ENCODE data around the gene KLHL21. TPM values are rescaled to one million over a fixed set of nuclear protein-coding genes. Genes with fewer than 3 reads are reported as not detected.
A peak's percentile ranks its signal among the peaks of the same experiment; 100 is the strongest.
"Not testable (repeated sequence)": the region's sequence is repeated elsewhere in the genome, so short reads cannot be mapped to it uniquely, and the experiment has no call there.

KLHL21 gene
- total RNA-seq, 1 experiment from 2014 or later, result 44.3 TPM

GRCh38 chr1:6572653-6573383, 29.9 kb downstream of the KLHL21 start:
- in situ Hi-C loops (cut with HindIII; ENCODE audit: low sequenced_read_pairs), result no loop called here
- no peak for DNase-seq (ENCODE audit: low spot score)

- DNase-seq (ENCODE audit: low spot score), result no peak
- in situ Hi-C loops (cut with HindIII; ENCODE audit: low sequenced_read_pairs), result no loop called here
Observed at GRCh38 chr1:6570987-6571386, 31.7 kb downstream of the KLHL21 start.

DNA sequence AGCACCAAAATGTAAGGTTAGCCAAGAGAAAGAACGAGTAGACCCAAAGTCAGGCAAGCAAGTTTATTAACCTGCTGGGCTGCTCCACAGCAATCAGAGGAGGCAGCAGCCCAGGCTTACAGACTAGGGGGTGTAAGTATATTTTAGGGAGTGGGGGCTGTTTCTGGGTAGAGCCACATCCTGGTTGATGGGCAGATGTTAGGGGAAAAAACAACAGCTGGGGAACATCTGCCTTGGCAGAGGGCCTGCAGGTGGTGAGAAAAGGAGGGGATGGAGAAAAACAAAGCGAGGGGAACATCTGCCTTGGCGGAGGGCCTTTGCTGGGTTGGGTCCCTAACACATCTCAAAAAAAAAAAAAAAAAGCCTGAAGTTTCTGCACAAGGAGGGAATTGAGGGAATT, 32.6 kb downstream of the KLHL21 start:
- no peak for DNase-seq (ENCODE audit: low spot score)

GRCh38 chr1:6569033-6569432, 33.6 kb downstream of the KLHL21 start:
- in situ Hi-C loops (cut with HindIII; ENCODE audit: low sequenced_read_pairs), result no loop called here

More for the DNA sequence above, 32.6 kb downstream of the KLHL21 start:
- in situ Hi-C loops (cut with HindIII; ENCODE audit: low sequenced_read_pairs), result no loop called here

DNA sequence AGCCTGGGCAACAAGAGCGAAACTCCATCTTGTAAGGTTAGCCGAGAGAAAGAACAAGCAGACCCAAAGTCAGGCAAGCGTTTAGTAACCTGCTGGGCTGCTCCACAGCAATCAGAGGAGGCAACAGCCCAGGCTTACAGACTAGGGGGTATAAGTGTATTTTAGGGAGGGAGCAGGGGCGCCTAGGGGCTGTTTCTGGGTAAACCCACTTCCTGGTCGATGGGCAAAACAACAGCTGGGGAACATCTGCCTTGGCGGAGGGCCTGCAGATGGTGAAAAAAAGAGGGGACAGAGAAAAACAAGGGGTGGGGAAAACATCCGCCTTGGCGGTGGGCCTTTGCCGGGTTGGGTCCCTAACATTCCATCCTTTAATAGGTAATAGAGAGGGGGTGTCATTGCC, 42.4 kb downstream of the KLHL21 start:
- DNase-seq (ENCODE audit: low spot score), result no peak
- in situ Hi-C loops (cut with HindIII; ENCODE audit: low sequenced_read_pairs), result no loop called here

More at GRCh38 chr1:6569033-6569432, 33.6 kb downstream of the KLHL21 start:
- no peak for DNase-seq (ENCODE audit: low spot score)

GRCh38 chr1:6559161-6559560, 43.5 kb downstream of the KLHL21 start:
- in situ Hi-C loops (cut with HindIII; ENCODE audit: low sequenced_read_pairs), result not testable (repeated sequence)

GRCh38 chr1:6557597-6557996, 45.1 kb downstream of the KLHL21 start:
- DNase-seq (ENCODE audit: low spot score), result no peak
- in situ Hi-C loops (cut with HindIII; ENCODE audit: low sequenced_read_pairs), result no loop called here

More at GRCh38 chr1:6559161-6559560, 43.5 kb downstream of the KLHL21 start:
- DNase-seq (ENCODE audit: low spot score), result not testable (repeated sequence)

DNA sequence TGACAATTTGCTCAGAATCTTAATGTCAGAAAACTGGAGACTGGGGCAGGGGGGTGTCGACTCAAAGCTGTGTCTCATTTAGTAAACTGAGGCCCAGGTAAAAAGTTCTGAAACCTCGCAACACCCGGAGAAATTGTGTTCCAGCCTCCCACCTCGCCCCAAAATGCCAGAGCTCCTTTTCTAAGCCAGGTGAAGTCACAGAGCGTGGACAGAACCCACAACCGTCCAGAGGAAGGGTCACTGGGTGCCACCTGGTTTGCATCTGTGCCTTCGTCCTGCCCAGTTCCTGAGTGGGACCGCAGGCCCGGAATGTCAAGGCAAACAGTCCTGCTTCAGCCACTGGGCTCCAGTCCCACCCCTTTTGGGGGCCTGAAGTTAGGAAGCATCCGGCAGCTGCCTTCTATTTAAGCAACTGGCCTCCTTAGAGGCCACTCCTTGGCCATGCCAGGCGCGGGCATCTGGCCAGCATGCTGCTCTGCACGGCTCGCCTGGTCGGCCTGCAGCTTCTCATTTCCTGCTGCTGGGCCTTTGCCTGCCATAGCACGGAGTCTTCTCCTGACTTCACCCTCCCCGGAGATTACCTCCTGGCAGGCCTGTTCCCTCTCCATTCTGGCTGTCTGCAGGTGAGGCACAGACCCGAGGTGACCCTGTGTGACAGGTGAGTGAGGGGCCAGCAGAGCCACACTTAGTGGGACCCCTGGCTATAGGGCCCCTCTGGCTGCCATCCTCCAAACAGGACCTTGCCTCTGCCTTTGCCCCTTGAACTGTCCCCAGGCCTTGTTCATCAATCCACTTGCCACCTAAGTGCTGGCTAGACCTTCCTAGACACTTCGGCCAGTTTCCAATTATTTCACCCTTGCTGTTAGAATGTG, 47.5 kb downstream of the KLHL21 start, which contains the start of gene TAS1R1:
TSS of gene TAS1R1 (plus strand) at position 401 of the 872 bp plus-strand sequence. CDS start at position 468, 67 bp downstream.
- peak; percentile 70 for DNase-seq (ENCODE audit: low spot score)
- in situ Hi-C loops (cut with HindIII; ENCODE audit: low sequenced_read_pairs), result no loop called here

DNA sequence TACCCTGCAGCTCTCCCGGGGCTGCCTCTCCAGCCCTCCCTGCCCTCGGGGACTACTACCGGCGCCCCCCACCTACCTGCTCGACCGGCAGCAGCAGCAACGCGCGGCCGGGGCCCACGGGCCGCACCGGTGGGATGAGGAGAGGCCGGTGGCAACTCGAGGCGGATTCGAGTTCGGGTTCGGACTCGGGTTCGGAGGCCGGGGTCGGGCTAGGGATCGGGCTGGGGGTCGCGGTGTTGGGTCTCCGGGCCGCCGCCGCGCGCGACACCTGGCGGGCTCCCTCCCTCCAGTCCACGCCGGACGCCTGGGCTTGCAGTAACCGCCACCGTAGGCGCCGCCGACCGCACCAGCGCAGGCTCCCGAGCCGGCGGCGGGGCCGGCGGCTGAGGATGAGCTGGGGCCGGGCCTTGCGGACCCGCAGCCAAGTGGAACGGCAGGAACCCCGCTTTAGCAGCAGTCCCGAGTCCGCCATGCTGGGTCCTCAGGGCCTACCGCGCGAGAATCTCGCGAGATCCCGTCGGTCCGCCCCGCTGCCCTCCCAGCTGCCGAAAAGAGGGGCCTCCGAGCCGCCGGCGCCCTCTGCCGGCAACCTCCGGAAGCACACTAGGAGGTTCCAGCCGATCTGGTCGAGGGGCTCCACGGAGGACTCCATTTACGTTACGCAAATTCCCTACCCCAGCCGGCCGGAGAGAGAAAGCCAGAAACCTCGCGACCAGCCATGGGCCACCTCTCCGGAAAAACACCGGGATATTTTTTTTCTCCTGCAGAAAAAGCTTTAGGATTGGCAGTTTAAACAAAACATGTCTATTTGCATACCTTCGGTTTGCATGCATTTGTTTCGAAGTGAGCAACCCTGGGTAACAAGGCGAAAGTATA, 48.4 kb downstream of the KLHL21 start, which contains the start of gene NOL9:
TSS of gene NOL9 (minus strand) at position 483 of the 876 bp plus-strand sequence. CDS start at position 472, 11 bp downstream.
- DNase-seq (ENCODE audit: low spot score), result peak; percentile 91
- in situ Hi-C loops (cut with HindIII; ENCODE audit: low sequenced_read_pairs), result no loop called here

DNA sequence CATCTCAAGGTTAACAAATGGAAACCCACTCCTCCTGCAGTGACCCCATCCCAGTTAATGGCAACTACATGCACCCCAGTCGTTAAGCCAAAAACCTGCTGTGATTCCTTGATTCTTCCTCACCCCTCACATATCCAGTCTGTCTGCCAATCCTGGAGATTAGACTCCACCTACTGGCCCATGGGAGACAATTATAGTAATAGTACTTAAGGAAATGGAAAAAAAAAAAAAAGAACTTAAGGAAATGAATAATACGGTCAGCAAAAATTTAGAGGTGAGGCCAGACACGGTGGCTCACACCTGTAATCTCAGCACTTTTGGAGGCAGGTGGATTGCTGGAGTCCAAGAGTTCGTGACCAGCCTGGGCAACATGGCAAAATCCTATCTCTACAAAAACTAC, 55.4 kb downstream of the KLHL21 start:
- in situ Hi-C loops (cut with HindIII; ENCODE audit: low sequenced_read_pairs), result no loop called here
- peak; percentile 12 for DNase-seq (ENCODE audit: low spot score)

DNA sequence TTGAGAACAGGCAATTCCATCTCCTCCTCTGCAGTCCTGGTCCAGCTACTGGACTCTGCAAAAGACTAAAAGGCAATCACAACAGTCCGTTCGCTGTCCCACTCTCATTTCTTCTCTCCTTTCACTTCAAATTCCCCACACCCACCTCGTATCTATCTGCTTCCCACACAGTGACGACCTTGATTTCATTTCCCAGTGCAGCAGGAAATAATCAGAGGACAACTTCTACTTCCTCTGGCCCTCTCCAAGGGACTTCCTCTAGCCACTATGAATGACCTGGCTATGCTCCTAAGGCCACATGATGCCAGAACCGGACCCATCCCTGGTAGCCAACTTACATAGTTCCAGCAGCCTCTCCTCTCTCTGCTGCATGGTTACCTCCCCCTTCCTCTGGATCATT, 56.3 kb downstream of the KLHL21 start:
- in situ Hi-C loops (cut with HindIII; ENCODE audit: low sequenced_read_pairs), result no loop called here
- no peak for DNase-seq (ENCODE audit: low spot score)

- DNase-seq (ENCODE audit: low spot score), result no peak
- in situ Hi-C loops (cut with HindIII; ENCODE audit: low sequenced_read_pairs), result no loop called here
Observed at GRCh38 chr1:6545276-6546112, 57.2 kb downstream of the KLHL21 start.

- no peak for DNase-seq (ENCODE audit: low spot score)
- in situ Hi-C loops (cut with HindIII; ENCODE audit: low sequenced_read_pairs), result no loop called here
Observed at GRCh38 chr1:6544831-6545230, 57.8 kb downstream of the KLHL21 start.

Other genes with a start within 250 kb of the KLHL21 start
- gene ACOT7, start 209.1 kb downstream of the KLHL21 start, total RNA-seq (2014; rRNA removed; shearing (Covaris generic)), result 94.4 and 99.2 TPM in 2 replicates
- gene HES2, start 182.9 kb downstream of the KLHL21 start, total RNA-seq (2014; rRNA removed; shearing (Covaris generic)), result 1.6 and 3.1 TPM in 2 replicates
- 0.07 TPM in 1 of 2 replicates, not detected in the other for gene ESPN, start 178.1 kb downstream of the KLHL21 start, total RNA-seq (2014; rRNA removed; shearing (Covaris generic))
- gene TNFRSF25, start 136.7 kb downstream of the KLHL21 start, total RNA-seq (2014; rRNA removed; shearing (Covaris generic)), result 4.9 and 6.1 TPM in 2 replicates
- 8.2 and 8.6 TPM in 2 replicates for gene PLEKHG5, start 111.2 kb downstream of the KLHL21 start, total RNA-seq (2014; rRNA removed; shearing (Covaris generic))
- 26.1 and 33.9 TPM in 2 replicates for gene NOL9, start 48.4 kb downstream of the KLHL21 start, total RNA-seq (2014; rRNA removed; shearing (Covaris generic))
- gene TAS1R1, start 47.6 kb downstream of the KLHL21 start, total RNA-seq (2014; rRNA removed; shearing (Covaris generic)), result not detected in 2 replicates
- 24.1 and 27.7 TPM in 2 replicates for gene ZBTB48, start 22.9 kb downstream of the KLHL21 start, total RNA-seq (2014; rRNA removed; shearing (Covaris generic))
- 23.0 and 34.2 TPM in 2 replicates for gene PHF13, start 10.9 kb upstream of the KLHL21 start, total RNA-seq (2014; rRNA removed; shearing (Covaris generic))
- gene THAP3, start 22.0 kb upstream of the KLHL21 start, total RNA-seq (2014; rRNA removed; shearing (Covaris generic)), result 41.9 and 44.5 TPM in 2 replicates
- 68.0 and 88.7 TPM in 2 replicates for gene DNAJC11, start 98.9 kb upstream of the KLHL21 start, total RNA-seq (2014; rRNA removed; shearing (Covaris generic))
- gene CAMTA1, start 182.6 kb upstream of the KLHL21 start, total RNA-seq (2014; rRNA removed; shearing (Covaris generic)), result 137 and 261 TPM in 2 replicates